K562 (cell line): ENCODE data around the gene CHD8. TPM values are rescaled to one million over a fixed set of nuclear protein-coding genes. Genes with fewer than 3 reads are reported as not detected.

Source experiments
- ARID2 ChIP-seq: fragments of 450-650 bp; IDR thresholded peaks from 2 replicates; pipeline ENCODE4 v1.6.1; 2017; ENCODE audit warnings: antibody characterized with exemption, mild to moderate bottlenecking
- CBX2 ChIP-seq: fragments of 200-600 bp; sonication (generic); IDR thresholded peaks from one replicate; pipeline ENCODE4 v1.6.1; 2012; ENCODE audit warnings: mild to moderate bottlenecking, low read length, inconsistent platforms; ENCODE audit not compliant: insufficient read depth, poor library complexity, severe bottlenecking
- CHD1 ChIP-seq: fragments of 200-600 bp; sonication (generic); IDR thresholded peaks from one replicate; pipeline ENCODE4 v1.6.1; 2012; ENCODE audit warnings: mild to moderate bottlenecking, moderate library complexity, low read length, inconsistent platforms
- CREB5 ChIP-seq: fragments of 250-450 bp; sonication (Bioruptor Pico); IDR thresholded peaks from 2 replicates; pipeline ENCODE4 v1.5.0; 2020; ENCODE audit warnings: mild to moderate bottlenecking
- ELK3 ChIP-seq: fragments of 450-650 bp; formaldehyde crosslinking; IDR thresholded peaks from 2 replicates; pipeline ENCODE4 v1.4.0; 2020; ENCODE audit warnings: mild to moderate bottlenecking
- MLX ChIP-seq, 2 experiments: fragments of 450-650 bp in 1 of 2; sonication (generic) in 1 of 2; formaldehyde crosslinking; conservative IDR thresholded peaks; 2 replicates each; pipeline versions ENCODE4 v1.4.0 to v1.8.1; 2020 to 2022; ENCODE audit warnings: mild to moderate bottlenecking in 1 of 2, missing genetic modification reagents in 1 of 2
- MYNN ChIP-seq, 2 experiments: sonication (generic); formaldehyde crosslinking in 1 of 2; IDR thresholded peaks; 2 replicates each; pipeline versions ENCODE4 v1.5.0 to v1.6.1; 2016 to 2020; ENCODE audit warnings: antibody characterized with exemption in 1 of 2, missing genetic modification reagents in 1 of 2
- NKRF ChIP-seq: fragments of 450-650 bp; IDR thresholded peaks from 2 replicates; pipeline ENCODE4 v1.6.1; 2016; ENCODE audit warnings: borderline replicate concordance
- OTX1 ChIP-seq: fragments of 450-650 bp; formaldehyde crosslinking; IDR thresholded peaks from 2 replicates; pipeline ENCODE4 v1.4.0; 2022; ENCODE audit warnings: mild to moderate bottlenecking
- TEAD2 ChIP-seq: fragments of 450-650 bp; IDR thresholded peaks from 2 replicates; pipeline ENCODE4 v1.6.1; 2016; ENCODE audit warnings: missing genetic modification characterization, control low read depth, missing compliant biosample characterization
- ZBTB43 ChIP-seq: sonication (generic); formaldehyde crosslinking; IDR thresholded peaks from 2 replicates; pipeline ENCODE4 v1.8.0; 2023; ENCODE audit warnings: mild to moderate bottlenecking, missing genetic modification reagents
- ZEB2 ChIP-seq: fragments of 450-650 bp; IDR thresholded peaks from 2 replicates; pipeline ENCODE4 v1.6.1; 2016
- ZNF121 ChIP-seq: sonication (generic); formaldehyde crosslinking; conservative IDR thresholded peaks from 2 replicates; pipeline ENCODE4 v1.8.0; 2022; ENCODE audit warnings: missing genetic modification reagents
- ZNF146 ChIP-seq: IDR thresholded peaks from one replicate; pipeline ENCODE4 v1.6.1; 2018; ENCODE audit warnings: missing compliant biosample characterization; ENCODE audit not compliant: unreplicated experiment
- ZNF518B ChIP-seq: fragments of 250-450 bp; sonication (Bioruptor Pico); IDR thresholded peaks from 2 replicates; pipeline ENCODE4 v1.5.0; 2021; ENCODE audit warnings: mild to moderate bottlenecking, moderate library complexity
- ZNF766 ChIP-seq: fragments of 200-800 bp; sonication (Bioruptor generic); conservative IDR thresholded peaks from 2 replicates; pipeline ENCODE4 v1.6.1; 2016; ENCODE audit warnings: missing genetic modification characterization, missing compliant biosample characterization
- polyA plus RNA-seq, 8 experiments: library from polyadenylated mRNA; depleted of rRNA in 4 of 8; stranded (reverse) in 5 of 8; unstranded in 3 of 8; fragments of >200 nt; fragmentation: Nextera tagmentation in 2 of 8; fragmentation: Illumina TruSeq in 1 of 8; extraction: Ambion mirVana in 2 of 8; extraction: Trizol in 1 of 8; gene quantifications; 2 replicates each; pipeline versions ENCODE4 v1.2.1 to v1.2.3, GENCODE V29; 2011 to 2014; ENCODE audit warnings: inconsistent platforms in 1 of 8, missing spikeins in 1 of 8
- total RNA-seq, 7 experiments: library from RNA; depleted of rRNA in 6 of 7; stranded (reverse); fragments of >200 nt in 6 of 7; fragmentation: Illumina TruSeq in 2 of 7; extraction: Trizol in 2 of 7; gene quantifications; 2 replicates each; pipeline versions ENCODE4 v1.2.1 to v1.2.3, GENCODE V29; 2011 to 2021; ENCODE audit warnings: low replicate concordance in 1 of 7

The CHD8 gene
- total and polyA plus RNA-seq, 9 of the 15 experiments (the other 6 are each of a cell fraction or from before 2014, with no cell fraction given) = 11.1 to 51.2 (median 32.8) TPM

GRCh38 chr14:21383848-21384493 lies 72.0 kb downstream of the CHD8 start, which contains the start of gene SUPT16H (continued):
- TF ChIP-seq ZEB2 (no peak), OTX1 (CRISPR knock-in tag) (no peak), NKRF (peak; percentile 18; the same call in 1 of the 2 replicates), ZNF518B (CRISPR knock-in tag) (no peak), TEAD2 (tag) (no peak), CREB5 (CRISPR knock-in tag) (no peak), CHD1 (peak; percentile 42), ZNF146 (CRISPR knock-in tag) (no peak), MYNN (IDR thresholded peaks at IDR 0.05) (no peak; the same call in 1 of the 2 replicates), MYNN (CRISPR knock-in tag; IDR thresholded peaks at IDR 0.05) (no peak), ZNF121 (CRISPR knock-in tag) (no peak), ZNF766 (CRISPR knock-in tag) (peak; percentile 64; the same call in 1 of the 2 replicates), ZBTB43 (CRISPR knock-in tag) (no peak), ARID2 (no peak), ELK3 (CRISPR knock-in tag) (no peak), MLX (CRISPR knock-in tag; conservative IDR thresholded peaks at IDR 0.05) (no peak), CBX2 (no peak)
